Stimulated activated CD8-positive, alpha-beta memory T cell treated with anti-CD3 and anti-CD28 coated beads, Interleukin-2, amount 100 ng/mL, for 1 hour (primary cell): ENCODE results near the gene TPM1.

Source experiments
- DNase-seq, 2 donors: peaks; one replicate each; pipeline ENCODE4 v3.0.0-alpha.2; 2020; ENCODE audit warnings: low read depth in 2 of 2

Gene TPM1

GRCh38 chr15:63016234-63016633 is 26.3 kb upstream of the TPM1 start:
- DNase-seq, result no peak

- DNase-seq, result no peak
Observed at GRCh38 chr15:63018639-63019038, 23.9 kb upstream of the TPM1 start.

GRCh38 chr15:63019511-63020109 is 22.9 kb upstream of the TPM1 start:
- no peak for DNase-seq

- no peak for DNase-seq
Observed at GRCh38 chr15:63020128-63020527, 22.4 kb upstream of the TPM1 start.

GRCh38 chr15:63020759-63021430 is 21.7 kb upstream of the TPM1 start:
- DNase-seq, result no peak

GRCh38 chr15:63022181-63022580 is 20.4 kb upstream of the TPM1 start:
- DNase-seq, result no peak

GRCh38 chr15:63022663-63023062 is 19.9 kb upstream of the TPM1 start:
- no peak for DNase-seq

GRCh38 chr15:63023351-63023945 is 19.1 kb upstream of the TPM1 start:
- no peak for DNase-seq

- no peak for DNase-seq
Observed at GRCh38 chr15:63025460-63025859, 17.1 kb upstream of the TPM1 start.

- DNase-seq, result no peak
Observed at GRCh38 chr15:63027646-63028045, 14.9 kb upstream of the TPM1 start.

- DNase-seq, result no peak
Observed at GRCh38 chr15:63028442-63029110, 14.0 kb upstream of the TPM1 start.

- no peak for DNase-seq
Observed at GRCh38 chr15:63029676-63030075, 12.9 kb upstream of the TPM1 start.

- no peak for DNase-seq
Observed at GRCh38 chr15:63030101-63030551, 12.4 kb upstream of the TPM1 start.

- no peak for DNase-seq
Observed at GRCh38 chr15:63034578-63034977, 8.0 kb upstream of the TPM1 start.

- no peak for DNase-seq
Observed at GRCh38 chr15:63035253-63035652, 7.3 kb upstream of the TPM1 start.

GRCh38 chr15:63035977-63036376 is 6.6 kb upstream of the TPM1 start:
- DNase-seq, result no peak

- no peak for DNase-seq
Observed at GRCh38 chr15:63037976-63038720, 4.4 kb upstream of the TPM1 start.

GRCh38 chr15:63038926-63039673 is 3.4 kb upstream of the TPM1 start:
- DNase-seq, result no peak

GRCh38 chr15:63039811-63040210 is 2.7 kb upstream of the TPM1 start:
- no peak for DNase-seq

GRCh38 chr15:63040509-63040908 is 2.0 kb upstream of the TPM1 start:
- DNase-seq, result no peak

- no peak for DNase-seq
Observed at GRCh38 chr15:63040954-63041353, 1.6 kb upstream of the TPM1 start.
